Measurements from ENCODE around the gene CNTNAP5.

- TF ChIP-seq CTCF (conservative IDR thresholded peaks at IDR 0.05; ENCODE audit: low read depth, low read length) (no peak), POLR2A (IDR thresholded peaks at IDR 0.05; ENCODE audit: low read depth, low read length) (no peak), BHLHE40 (IDR thresholded peaks at IDR 0.05; ENCODE audit: low read depth, low read length) (no peak), USF2 (IDR thresholded peaks at IDR 0.05; ENCODE audit: low read depth, low read length) (no peak), FOS (IDR thresholded peaks at IDR 0.05; ENCODE audit: low read depth, low read length) (no peak), RAD21 (IDR thresholded peaks at IDR 0.05; ENCODE audit: low read length) (no peak), RCOR1 (IDR thresholded peaks at IDR 0.05; ENCODE audit: insufficient replicate concordance, low read length) (no peak), SMC3 (IDR thresholded peaks at IDR 0.05; ENCODE audit: low read depth, low read length) (no peak)
Measured at GRCh38 chr2:124136110-124136509, 111.0 kb downstream of the CNTNAP5 start.

All from IMR-90 (cell line).